GM10266 (cell line): ENCODE measurements around the gene BLOC1S1.

Source experiments
- DNase-seq: peaks from one replicate; pipeline ENCODE4 v3.0.0; 2012; ENCODE audit errors: extremely low spot score
- TF ChIP-seq, protein P1 (sequence below): IDR thresholded peaks from 2 replicates; pipeline ENCODE4 v1.5.1; 2012; ENCODE audit warnings: mild to moderate bottlenecking, low read depth; ENCODE audit not compliant: control insufficient read depth, insufficient read depth; ENCODE audit errors: missing control alignments

BLOC1S1 gene

DNA sequence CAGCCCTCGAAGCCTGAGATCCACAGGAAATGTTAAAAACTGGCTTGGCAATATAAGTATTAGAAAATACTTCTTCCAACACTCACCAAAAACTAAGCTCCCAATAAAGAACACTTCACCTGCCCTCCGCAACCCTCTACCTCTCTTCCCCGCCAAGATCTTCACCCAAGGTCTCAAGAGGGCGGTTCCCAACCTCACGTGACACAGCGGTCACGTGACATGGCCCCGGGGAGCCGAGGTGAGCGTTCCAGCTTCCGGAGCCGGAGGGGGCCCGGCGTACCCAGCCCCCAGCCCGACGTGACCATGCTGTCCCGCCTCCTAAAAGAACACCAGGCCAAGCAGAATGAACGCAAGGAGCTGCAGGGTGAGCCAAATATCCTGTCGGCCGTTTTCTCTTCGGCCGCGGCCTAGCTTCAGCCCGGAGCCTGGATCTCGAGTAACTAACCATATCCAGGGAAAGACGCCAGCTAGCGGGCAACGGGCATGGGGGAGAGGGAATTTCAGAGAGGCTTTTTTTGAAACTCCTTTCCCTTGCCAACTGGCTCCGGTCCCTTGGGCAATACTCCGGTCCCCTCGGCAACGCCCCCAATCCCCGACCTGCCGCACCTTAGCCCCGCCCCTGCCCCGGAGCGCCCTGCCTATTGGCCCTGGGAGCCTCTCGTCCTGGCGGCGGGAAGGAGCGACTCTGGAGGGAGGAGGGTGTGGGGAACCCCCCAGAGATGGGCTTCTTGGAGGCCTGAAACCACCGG is at the start of gene BLOC1S1:
TSS of gene BLOC1S1 (plus strand) at position 214 of the 749 bp plus-strand sequence. CDS start at position 220, 6 bp downstream.
- DNase-seq = peak; percentile 95
- TF ChIP-seq, protein P1, sequence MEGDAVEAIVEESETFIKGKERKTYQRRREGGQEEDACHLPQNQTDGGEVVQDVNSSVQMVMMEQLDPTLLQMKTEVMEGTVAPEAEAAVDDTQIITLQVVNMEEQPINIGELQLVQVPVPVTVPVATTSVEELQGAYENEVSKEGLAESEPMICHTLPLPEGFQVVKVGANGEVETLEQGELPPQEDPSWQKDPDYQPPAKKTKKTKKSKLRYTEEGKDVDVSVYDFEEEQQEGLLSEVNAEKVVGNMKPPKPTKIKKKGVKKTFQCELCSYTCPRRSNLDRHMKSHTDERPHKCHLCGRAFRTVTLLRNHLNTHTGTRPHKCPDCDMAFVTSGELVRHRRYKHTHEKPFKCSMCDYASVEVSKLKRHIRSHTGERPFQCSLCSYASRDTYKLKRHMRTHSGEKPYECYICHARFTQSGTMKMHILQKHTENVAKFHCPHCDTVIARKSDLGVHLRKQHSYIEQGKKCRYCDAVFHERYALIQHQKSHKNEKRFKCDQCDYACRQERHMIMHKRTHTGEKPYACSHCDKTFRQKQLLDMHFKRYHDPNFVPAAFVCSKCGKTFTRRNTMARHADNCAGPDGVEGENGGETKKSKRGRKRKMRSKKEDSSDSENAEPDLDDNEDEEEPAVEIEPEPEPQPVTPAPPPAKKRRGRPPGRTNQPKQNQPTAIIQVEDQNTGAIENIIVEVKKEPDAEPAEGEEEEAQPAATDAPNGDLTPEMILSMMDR = no peak

DNA sequence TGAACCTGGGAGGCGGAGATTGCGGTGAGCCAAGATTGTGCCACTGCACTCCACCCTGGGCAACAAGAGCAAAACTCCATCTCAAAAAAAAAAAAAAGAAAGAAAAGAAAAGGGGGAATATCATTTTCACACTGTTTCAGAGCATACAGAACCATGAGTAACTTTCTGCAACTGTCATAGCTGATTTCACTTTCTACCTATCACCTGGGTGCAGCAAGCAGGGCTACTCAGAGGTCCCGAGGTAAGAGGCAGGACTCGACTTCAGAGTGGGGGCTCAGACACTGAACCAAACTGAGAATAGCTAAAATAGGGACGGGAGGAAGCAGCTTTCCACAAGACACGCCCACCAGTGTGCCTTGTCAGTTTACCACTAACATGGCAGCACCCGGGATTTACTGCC is 49.3 kb upstream of the BLOC1S1 start:
- TF ChIP-seq, protein P1 = no peak
- no peak for DNase-seq

DNA sequence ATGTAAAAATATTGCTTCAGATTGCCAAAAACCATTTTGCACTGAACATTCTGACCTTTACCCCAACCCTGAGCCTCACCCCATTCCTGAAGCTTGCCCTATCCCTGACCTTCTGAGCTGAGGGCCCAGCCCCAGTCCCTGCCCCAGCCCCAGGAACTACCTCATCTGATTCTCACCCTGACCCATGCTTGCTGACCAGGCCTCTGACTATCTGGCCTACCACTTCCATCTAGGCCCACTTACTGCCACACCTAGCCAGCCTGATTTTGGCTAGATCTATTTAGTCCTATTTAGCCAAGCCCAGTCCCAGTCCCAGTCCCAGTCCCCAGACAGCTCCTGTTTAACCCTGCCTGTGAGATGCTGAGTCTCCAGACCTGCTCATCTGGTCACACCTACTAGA is 45.6 kb upstream of the BLOC1S1 start:
- TF ChIP-seq, protein P1 = no peak
- no peak for DNase-seq

DNA sequence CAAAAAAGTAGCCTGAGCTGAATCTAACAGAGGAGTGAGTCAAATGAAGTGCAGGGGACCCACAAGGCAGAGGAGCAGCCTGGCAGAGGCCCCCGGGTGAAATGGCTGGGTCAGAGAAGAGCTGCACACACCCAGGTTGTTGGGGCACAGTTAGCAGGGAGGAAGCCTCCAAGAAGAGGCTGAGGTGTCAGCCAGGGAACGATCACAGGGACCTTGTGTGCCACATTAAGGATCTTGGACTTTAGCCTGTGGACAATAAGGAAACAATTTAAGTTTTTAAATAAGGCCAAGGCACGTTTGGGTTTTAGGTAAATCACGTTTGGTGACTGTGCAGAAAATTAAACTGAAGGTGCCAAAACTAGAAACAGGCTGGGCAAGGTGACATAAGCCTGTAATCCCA is 44.1 kb upstream of the BLOC1S1 start:
- TF ChIP-seq, protein P1 = no peak
- no peak for DNase-seq

DNA sequence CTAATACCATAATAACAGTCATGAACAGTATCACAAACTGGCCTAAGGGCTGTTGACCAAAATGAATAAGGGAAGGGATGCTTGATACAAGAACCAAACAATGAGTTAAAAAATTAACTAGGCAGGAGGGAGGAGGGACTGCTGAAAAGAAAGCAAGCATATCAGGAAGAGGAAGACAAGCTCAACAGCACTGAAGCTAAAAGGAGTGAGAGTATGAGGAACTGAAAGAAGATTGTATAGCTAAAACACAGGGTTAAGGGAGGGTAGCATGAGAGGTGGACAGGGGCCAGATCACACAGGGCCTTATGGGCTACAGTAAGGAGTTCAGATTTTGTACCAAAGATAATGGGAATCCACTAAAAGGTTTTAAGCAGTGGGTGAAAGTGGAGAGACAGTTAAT is 42.2 kb upstream of the BLOC1S1 start:
- peak; percentile 59 for DNase-seq
- TF ChIP-seq, protein P1 = no peak

DNA sequence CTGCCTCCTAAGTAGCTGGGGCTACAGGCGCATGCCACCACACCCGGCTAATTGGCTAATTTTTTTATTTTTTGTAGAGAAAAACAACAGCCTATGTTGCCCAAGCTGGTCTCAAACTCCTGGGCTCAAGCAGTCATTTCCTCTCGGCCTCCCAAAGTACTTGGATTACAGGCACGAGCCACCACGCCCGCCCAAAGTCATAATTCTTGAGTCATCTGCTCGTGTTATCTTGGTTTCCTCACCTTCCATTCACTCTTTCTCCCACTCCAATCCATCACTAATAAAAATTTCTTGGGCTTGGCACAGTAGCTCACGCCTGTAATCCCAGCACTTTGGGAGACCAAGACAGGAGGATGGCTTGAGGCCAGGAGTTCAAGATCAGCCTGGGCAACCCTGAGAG is 40.2 kb upstream of the BLOC1S1 start:
- no peak for DNase-seq
- TF ChIP-seq, protein P1 = no peak

DNA sequence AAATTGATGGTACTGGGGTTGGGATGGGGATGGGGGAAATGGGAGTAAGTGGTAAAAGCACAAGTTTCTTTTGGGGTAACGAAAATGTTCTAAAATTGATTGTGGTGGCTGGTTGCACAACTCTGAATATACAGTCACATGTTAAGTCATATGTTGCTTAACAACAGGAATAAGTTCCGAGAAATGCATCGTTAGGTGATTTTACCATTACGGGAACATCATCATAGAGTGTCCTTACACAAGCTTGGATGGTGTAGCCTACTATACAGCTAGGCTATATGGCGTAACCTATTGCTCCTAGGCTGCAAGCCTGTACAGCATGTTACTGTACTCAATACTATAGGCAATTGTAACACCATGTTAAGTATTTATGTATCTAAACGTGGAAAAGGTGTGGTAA is 39.1 kb upstream of the BLOC1S1 start:
- TF ChIP-seq, protein P1 = no peak
- no peak for DNase-seq
